SK-N-SH treated with all-trans-retinoic acid at 6 μM for 48 hours (cell line): ENCODE data around the gene TANGO2.

ENCODE experiments used
- ESRRG ChIP-seq: fragments of 250-450 bp; sonication (Bioruptor Pico); IDR thresholded peaks from 2 replicates; pipeline ENCODE4 v1.6.1; 2021; ENCODE audit warnings: mild to moderate bottlenecking
- SNAI2 ChIP-seq: fragments of 250-450 bp; sonication (Bioruptor Pico); IDR thresholded peaks from 2 replicates; pipeline ENCODE4 v1.5.0; 2020; ENCODE audit warnings: mild to moderate bottlenecking, moderate library complexity
- ZFP30 ChIP-seq: fragments of 450-650 bp; formaldehyde crosslinking; IDR thresholded peaks from 2 replicates; pipeline ENCODE4 v1.5.0; 2022; ENCODE audit warnings: mild to moderate bottlenecking, moderate library complexity
- TF ChIP-seq, protein P1 (sequence below): fragments of 250-450 bp; sonication (Bioruptor Pico); IDR thresholded peaks from 2 replicates; pipeline ENCODE4 v1.8.0; 2020; ENCODE audit warnings: mild to moderate bottlenecking, moderate library complexity, borderline replicate concordance

DNA sequence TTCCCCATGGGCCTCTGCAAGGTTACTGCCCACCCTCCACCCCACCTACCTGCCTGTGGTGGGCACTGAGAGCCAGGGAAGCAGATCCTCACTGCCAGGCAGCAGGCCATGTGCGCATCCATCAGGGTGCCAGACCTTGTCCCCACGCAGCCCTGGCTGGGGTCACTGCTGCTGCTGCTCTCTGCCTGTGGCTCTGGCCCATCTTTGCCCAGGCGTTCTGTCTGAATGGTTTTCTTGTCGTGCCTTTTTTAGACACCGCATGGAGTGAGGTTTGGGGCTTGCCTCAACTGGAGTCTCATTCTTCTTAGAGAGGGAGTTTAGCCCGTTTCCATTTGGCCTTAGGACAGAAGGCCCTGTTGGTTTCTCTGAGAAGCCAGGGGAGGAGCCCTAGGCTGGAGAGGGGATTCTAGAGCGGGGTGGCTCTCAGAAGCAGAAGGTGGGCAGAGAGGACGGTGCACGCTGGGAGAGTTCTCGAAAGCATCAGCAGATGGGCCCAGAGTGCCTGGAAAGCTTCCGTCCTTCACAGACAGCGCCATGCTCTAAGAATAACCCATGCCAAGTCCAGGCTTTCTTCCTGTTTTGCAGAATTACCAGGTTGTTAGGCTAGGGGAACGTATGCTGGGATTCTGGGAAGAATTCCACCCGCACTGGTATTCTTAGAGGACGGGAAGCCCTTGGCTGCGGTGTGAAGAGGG lies 8.1 kb downstream of the TANGO2 start:
- TF ChIP-seq, protein P1, sequence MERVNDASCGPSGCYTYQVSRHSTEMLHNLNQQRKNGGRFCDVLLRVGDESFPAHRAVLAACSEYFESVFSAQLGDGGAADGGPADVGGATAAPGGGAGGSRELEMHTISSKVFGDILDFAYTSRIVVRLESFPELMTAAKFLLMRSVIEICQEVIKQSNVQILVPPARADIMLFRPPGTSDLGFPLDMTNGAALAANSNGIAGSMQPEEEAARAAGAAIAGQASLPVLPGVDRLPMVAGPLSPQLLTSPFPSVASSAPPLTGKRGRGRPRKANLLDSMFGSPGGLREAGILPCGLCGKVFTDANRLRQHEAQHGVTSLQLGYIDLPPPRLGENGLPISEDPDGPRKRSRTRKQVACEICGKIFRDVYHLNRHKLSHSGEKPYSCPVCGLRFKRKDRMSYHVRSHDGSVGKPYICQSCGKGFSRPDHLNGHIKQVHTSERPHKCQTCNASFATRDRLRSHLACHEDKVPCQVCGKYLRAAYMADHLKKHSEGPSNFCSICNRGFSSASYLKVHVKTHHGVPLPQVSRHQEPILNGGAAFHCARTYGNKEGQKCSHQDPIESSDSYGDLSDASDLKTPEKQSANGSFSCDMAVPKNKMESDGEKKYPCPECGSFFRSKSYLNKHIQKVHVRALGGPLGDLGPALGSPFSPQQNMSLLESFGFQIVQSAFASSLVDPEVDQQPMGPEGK (CRISPR knock-in tag): no peak
- TF ChIP-seq ZFP30 (CRISPR knock-in tag): no peak
- TF ChIP-seq SNAI2 (CRISPR knock-in tag): no peak
- no peak for TF ChIP-seq ESRRG (CRISPR knock-in tag)
